DMS79 (cell line): ENCODE data around the gene GABRB2.

Experiments used
- DNase-seq: peaks from one replicate; lab custom pipeline; 2025; lab: John Stamatoyannopoulos, UW

Gene GABRB2

DNA sequence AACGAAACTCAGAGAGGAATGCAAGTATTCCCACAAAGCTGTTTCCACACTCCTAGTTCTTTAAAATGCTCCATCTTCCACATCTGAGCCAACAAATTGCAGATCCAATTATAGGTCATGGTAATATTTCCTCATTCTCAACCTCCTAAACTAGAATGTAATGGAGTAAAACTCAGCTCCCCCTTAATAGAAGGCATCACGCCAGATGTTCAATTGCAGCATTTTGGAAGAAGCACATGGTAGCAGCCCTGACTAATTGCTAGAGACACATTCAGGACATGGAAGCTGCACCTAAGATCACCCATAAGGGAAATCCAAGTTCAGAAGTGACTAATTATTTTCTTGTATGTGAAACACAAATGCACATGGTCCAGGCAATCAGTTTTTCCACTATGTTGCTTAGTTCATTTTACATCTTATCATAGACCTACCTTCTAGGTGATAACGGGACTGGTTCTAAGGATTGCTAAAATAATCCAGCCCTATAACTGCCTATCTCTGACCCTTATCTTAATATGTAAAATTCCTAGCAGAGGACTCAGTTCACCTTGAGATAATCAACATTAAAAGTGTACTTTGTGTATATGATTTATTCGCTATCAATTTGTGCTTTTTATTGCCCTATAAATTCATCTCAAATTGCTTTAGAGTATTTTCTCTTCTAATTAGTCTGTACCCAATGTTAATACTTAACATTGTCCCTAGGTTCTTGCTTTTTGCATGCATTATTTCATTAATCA lies 75.1 kb downstream of the GABRB2 start:
- no peak for DNase-seq

DNA sequence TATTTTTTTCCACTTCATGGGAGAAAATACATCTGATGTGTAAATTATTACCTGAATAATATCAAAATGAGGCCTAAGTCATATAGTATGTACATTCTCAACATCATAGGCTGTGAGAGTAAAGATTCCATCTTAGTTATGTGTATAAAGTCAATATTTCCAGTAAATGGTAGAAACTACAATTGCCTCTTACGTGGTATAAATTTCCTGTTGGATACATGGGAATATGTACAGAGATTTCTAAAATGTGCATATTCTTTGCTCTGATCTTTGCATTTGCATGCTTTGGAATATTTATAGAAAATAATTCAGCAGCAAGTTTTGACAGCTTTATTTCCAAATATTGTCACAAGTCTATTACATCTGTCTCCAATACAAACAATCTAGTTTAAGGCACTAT lies 78.8 kb downstream of the GABRB2 start:
- DNase-seq, result no peak

DNA sequence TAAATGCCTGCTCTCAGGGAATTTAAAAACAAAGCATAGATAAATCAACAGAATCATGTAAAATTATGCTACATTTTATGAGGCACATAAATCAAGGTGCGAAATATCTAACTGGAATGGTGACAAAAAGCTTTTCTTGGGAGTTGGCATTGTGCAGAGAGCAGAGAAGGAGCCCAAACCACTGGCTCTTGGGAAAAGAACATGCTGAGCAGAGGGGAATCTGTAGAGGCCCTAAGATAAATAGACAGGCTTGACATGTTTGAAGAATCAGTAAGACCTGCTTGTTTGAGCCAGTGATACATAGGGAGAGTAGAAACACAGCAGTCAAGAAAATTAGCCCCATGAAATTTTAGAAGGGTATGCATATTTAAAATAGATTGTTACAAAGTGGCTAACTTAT lies 85.8 kb downstream of the GABRB2 start:
- DNase-seq, result no peak

DNA sequence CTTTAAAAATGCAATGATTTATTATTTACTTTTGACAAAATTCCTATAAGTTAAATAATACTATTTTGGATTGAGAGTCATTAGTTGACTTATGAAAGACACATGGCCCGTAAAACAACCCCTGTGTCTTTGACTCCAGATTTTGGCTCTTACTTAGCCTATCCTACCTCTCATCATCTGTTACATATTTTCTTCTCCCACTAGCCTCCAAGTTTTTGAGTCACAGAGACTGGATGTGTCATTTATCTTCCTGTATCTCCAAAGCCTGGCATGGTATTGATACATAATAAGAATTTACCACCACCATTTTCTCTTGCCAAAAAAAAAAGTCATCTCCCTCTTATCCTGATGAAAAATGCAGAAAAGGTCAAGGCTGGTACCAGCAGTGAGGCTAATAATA lies 99.9 kb downstream of the GABRB2 start:
- no peak for DNase-seq

DNA sequence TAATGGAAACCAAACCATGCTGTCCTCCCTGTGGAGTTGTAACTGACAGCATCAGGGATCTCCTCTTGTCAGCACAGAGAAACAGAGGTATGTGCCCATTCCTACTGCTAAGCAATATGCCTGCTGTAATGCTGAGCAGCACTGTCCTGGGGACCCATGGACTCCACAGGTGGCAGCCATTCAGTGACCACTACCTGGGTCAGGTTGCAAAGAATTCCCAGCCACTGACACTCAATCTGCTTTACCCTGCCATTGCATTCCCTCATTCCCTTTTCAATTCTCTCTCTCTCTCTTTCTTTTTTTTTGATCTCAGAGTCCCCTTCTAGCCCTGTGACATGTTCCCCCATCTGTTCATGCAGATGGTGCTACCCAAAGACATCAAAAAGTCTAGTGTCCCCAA lies 104.1 kb downstream of the GABRB2 start:
- DNase-seq, result no peak

DNA sequence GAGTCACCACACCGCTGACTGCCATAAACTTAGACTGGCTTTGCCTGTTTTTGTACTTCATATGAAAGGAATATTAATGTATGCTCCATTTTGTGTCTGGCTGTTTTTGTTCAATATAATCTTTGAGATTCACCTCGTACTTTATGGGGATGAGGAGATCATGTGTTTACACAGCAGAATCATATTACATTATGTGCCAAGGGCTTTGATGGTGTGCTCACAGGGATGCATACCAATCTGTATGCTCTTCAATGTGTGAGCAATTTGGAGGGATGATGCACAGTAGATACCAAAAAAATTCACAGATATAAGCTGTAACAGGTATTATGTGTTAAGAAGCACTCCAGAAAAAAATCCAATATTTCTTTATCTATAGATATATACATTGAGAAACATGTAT lies 113.7 kb downstream of the GABRB2 start:
- no peak for DNase-seq

DNA sequence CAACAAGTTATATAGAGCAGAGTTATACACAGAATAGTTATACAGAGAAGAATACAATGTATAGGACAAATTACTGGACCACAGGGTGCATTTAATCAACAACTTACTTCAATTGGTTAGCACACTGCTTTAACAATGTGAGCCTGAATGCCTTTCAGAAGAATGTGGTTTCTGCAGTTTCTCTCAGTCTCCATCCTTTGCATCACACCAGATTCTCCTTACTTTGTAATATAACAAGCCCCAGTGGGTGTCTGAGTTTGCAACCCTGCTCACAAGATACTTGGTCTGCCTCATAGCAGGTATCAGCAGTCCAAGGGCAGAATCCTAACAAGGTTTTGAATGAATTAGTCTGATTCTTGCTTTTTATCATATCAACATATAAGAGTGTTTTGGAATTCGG lies 114.6 kb downstream of the GABRB2 start:
- no peak for DNase-seq

DNA sequence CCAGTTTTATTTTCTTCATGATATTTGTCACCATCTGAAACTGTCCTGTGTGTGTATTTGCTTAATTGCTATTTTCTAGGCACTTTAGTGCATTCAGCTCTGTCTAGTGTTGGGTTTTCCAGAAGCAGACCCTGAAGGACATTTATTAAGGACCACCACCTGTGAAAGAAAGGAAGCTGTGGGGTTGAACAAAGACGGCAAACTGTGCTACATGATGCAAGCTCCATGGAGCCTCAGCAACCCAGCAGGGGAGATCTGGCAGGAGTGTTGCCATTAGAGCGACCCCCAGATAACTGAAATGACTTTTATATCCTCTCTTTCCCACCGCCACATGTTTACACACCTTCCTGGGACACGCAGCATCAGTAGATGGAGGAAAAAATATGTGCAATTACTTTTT lies 125.5 kb downstream of the GABRB2 start:
- no peak for DNase-seq

DNA sequence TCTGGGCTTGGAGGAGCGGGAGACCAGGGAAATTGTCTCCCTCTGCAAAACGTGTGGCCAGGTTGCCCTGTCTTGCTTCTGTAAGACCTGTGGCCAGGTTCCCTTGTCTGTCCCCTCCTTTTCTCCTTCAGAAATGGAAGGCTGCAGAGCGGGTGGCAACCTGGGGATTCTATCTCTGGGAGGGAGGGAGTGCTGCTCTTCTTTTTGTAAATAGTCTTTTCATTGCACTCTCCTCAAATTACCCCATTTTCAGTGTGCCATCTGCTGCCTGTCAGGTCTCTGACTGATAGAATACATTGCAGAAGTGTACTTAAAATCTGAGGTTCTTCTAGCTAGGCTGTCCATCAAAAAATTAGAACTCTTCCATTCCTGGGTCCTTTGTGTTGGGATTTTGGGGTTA lies 126.0 kb downstream of the GABRB2 start:
- DNase-seq, result no peak

DNA sequence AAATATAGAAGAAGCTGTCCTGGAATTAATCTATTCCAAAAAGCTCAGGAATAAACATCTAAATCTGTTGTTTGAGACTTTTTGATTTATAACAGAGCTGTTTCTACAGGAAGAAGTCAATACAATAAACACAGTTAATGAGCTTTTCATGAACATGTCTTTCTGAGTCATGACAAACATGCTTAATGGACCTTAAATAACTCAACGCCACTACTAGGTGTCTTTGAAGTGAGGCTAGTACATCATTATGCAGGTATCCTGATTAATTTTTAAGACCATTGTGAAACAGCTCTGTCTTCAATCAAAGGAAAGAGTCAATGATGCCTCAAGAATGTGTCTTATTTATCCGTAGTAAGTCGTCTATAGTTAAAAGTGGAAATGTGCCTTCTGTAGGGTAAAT lies 131.6 kb downstream of the GABRB2 start:
- no peak for DNase-seq

DNA sequence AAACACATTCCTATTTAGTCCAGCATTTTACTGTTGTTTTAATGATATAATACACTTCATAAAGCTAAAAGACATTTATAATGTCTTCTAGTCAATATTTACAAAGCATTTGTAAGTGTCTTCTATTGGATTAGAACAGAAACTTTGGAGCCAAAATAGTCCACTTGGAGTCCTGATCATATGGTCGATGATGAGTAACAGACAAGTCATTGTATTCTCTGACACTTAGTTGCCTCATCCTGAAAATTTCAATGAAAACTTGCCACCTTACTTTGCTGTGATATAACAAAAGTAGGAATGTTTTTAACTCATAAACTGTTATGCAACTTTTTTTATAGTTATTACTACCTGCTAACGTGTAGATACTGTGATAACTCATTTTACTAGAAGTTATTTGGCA lies 132.5 kb downstream of the GABRB2 start:
- DNase-seq, result no peak

DNA sequence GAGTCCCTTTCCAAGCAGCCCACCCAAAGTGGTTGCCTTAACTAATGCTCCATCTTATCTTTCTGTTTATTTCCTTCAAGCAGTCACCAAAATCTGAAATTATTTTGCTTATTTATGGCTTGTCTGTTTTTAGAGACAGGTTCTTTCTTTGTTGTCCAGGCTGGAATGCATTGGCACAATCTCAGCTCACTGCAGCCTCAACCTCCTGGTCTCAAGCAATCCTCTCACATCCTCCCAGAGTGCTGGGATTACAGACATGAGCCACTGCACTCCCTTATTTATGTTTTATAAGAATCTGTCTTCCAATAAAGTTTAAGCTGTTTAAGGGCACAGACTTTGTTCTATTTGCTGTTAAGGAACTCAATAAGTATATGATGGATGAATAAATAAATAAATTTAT lies 133.7 kb downstream of the GABRB2 start:
- DNase-seq, result no peak

DNA sequence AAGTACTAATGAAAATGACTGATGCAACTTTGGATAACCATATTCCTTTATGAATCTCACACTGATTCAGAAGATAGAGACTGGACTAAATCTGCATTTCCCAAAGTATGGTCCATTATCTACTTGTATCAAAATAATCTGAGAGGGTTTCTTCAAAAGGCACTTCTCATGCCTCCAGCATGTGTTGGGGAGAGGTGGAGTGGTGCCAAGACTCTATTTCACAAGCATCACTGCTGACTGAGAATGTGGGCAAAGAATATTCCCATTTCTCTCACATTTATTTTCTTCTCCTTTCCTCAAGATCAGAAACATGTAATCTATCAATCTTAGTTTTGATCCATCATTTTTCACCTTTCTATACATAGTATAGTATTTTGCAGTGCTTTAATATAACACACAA lies 135.4 kb downstream of the GABRB2 start:
- no peak for DNase-seq

DNA sequence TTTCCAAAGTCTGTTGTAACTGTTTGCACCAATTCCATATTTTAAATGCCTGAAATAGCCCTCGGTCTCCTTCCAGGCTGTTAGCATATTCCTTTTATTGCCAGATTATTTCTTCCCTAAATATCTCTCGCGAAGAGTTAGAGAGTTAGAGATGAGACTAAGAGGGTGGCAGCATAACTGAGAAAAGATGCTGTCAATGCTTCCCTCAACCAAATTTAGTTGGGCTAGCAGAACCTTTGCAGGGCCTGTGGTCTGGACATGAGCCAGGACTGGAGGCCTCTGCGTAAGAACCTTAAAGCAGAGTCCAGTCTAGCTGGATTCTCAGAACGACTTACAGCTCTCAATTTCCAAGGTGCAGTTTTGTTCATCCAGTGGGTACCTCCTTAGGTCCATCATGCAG lies 135.9 kb downstream of the GABRB2 start:
- no peak for DNase-seq

DNA sequence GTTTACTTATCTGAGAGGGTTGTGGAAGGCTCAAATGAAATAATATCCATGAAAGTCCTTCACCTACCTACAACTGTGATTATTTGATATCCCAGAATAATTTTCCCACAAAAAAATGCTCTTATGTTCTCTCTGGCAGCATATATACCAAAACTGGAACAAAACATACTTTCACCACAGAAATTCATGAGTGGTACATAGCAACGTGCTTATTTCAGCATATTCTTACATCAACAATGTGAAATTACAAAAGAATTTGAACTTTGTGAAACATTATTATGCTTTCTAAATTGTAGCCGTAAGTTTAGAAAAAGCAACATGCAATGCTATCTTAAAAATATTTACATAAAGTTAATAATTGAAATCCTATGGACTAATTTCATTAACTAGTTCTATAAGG lies 137.1 kb downstream of the GABRB2 start:
- no peak for DNase-seq

DNA sequence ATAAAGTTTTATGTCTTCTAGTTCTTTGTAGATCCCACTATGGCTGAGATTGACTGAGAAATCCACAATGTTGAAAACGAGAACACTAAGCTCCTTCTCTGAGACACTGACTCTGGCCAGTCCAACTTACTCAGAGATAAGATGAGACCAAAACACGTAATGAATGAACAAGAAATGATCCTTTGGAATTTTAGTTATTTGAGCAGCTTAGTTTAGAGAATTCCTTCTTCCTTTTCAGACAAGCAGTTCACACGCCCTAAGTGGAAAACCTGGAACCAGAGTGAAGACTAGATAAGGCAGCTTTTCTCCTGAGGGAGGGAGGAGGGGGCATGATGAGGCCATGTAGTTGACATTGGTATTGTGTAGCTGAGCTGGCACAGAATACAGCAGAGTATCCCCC lies 139.6 kb downstream of the GABRB2 start:
- no peak for DNase-seq

DNA sequence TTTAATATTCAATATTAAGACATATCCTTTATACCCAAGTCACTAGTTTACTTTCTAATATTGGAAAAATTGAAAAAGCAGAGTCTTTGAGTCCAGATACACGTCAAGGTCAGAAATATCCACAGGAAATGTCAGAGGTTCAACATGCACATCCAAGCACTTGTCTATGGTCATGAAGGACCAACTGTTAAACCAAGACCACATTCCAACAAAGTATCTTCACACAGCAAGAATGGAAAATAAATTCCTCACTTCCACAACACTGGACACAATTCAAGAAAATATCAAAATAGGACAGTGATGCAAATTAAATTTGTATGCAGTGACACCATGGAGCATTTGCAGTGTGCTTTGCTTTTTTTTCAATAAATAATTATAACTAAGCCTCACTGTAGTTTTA lies 142.5 kb downstream of the GABRB2 start:
- DNase-seq, result no peak

DNA sequence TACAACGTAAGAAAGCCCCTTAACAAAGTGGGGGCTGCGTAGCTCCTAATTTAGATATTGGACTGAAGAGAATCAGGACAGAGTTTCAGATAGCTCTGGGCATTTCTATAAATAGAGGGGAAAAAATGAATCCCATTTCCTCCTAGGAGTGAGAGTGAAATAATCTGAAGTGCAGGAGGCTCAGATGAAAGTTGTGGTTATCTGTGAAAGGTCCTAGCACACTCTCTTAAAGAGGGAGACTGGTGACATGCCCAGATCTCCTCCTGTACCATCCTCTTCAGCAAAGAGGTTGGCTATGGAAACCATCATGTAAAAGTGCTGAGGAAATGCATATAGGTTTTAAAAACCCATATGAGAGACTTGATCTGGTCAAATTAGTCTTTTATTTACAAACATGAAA lies 143.4 kb downstream of the GABRB2 start:
- DNase-seq, result no peak

DNA sequence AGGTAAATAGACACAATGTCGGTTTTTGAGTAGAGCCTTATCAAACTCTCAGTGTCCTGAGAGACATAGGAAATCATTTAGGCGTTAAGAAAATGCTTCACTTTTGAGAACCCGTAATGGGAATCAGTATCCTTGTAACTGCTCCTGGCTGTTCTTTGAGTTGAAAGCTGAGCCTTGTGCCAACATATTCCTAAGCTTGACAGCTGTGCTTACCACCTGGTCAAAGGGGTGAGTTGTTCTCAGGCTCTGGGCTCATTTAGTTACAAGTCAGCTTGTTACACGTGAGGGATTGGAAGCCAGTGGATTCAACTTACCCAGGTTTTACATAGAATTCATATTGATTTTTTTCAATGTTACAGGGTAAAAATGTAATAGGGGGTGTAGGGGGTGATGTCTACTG lies 145.9 kb downstream of the GABRB2 start:
- peak; percentile 80 for DNase-seq

DNA sequence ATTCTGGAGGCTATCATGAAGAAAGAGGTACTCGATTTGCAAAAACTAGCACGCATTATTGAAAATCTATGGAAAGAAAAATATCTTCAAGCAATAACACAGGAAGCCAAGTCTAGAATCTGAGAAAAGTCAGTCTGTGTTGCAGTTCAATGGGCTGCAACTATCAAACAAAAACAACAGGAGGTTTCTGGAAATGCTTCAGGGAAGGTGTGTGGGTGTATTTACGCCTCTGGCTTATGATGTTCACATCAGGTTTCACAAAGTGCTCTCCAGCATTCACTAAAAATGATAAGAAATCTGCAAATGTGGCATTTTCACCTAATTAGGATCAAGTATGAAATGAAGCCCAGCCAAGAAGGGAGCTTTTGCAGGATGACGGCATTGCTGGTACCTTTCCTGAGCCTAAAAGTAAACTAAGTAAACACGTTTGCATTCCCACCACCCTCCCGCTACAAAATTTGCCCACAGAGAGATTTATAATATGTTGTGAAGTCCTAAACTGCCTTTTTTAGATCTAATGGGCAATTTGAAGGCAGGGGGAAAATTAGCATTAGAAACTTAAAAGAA lies 146.4 kb downstream of the GABRB2 start:
- peak; percentile 56 for DNase-seq

DNA sequence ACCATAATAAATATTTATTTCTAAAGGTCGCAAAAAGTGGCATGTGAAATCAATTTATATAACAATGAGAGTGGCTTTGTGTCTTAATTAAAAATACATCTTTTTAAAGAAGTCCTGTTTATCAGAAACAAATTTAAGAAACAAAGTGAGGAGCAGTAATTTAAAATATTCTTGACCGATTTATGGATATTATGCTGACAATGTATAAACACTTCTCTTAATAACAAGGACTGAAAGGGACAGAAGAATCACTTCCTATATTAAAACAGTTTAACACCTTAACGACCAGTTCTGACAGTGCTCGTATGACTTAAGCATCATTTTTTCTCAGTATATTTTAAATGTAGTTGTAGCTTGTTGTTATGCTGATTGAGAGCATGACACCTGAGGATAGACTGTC lies 149.1 kb downstream of the GABRB2 start:
- no peak for DNase-seq

DNA sequence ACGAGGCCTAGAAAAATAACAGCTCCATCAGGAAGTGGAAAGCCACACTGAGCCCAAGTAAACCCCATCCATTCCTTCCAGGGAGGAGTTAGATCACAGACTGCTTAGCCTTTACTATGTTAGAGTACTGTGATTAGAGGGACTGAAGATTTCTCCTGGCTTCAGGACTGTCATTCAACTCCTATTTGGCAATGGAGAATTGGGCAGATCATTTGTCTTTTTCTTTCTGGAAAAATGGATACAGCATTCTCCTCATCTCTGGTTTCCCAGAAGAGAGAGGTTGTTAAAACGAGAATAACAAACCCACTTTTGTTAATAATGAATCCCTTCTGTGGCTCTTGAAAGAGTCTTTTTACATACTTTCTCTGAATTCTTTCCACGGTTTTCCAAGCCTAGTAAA lies 150.4 kb downstream of the GABRB2 start:
- no peak for DNase-seq

DNA sequence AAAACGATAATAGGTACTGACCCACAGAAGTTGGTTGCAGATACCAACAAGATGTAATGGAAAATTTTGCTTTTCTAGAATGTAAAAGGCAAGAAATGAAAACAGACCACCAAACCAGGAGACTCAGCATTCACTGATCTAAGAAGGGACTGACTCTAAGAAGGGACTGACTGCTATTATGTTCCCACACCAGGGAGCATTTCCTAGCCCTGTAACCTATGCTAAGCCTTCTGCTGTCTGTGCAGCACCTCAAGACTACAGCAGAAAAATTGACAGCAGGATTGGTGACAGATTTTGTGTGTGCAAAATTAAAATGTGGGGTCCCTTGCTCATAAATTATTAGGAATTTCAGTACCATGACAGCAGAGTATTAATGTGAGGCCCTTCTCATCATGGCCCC lies 154.8 kb downstream of the GABRB2 start:
- no peak for DNase-seq

DNA sequence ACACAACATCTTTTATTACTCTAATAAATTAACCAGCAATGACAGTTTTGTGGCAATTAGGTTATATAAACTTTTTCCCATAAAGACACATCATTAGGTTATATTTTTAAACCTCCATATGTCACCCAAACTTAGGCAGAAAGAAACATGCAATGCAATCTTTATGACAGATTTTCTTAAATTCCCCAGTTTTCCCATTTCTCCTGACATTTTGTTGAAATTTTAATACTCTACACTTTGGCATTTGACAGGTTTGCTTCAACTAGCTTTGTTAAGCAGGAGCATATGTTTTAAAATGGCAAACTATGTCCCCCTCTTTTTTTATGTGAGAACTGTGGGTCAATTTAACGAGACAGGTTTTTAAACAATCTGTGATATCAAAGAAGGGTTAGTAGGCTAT lies 155.5 kb downstream of the GABRB2 start:
- no peak for DNase-seq
